ENCODE measurements around the gene TDRD9.

The TDRD9 gene

GRCh38 chr14:103927566-103927965, 690 bp upstream of the TDRD9 start:
- Histone ChIP-seq H3K4me3 (no peak overlapping the region), H3K27ac (no peak overlapping the region)
- no peak for DNase-seq (ENCODE audit: low spot score)
- TF ChIP-seq CTCF (IDR thresholded peaks at IDR 0.05), result no peak

- Histone ChIP-seq H3K27ac (no peak overlapping the region), H3K4me3 (no peak overlapping the region)
- DNase-seq (ENCODE audit: low spot score), result no peak
- TF ChIP-seq CTCF (IDR thresholded peaks at IDR 0.05), result no peak
Observed at GRCh38 chr14:103930051-103930604, 1.9 kb downstream of the TDRD9 start.

- no peak for DNase-seq (ENCODE audit: low spot score)
- Histone ChIP-seq H3K4me3 (no peak overlapping the region), H3K27ac (no peak overlapping the region)
- TF ChIP-seq CTCF (IDR thresholded peaks at IDR 0.05), result no peak
Observed at GRCh38 chr14:103931422-103931821, 3.2 kb downstream of the TDRD9 start.

GRCh38 chr14:103932791-103933490, 4.7 kb downstream of the TDRD9 start:
- no peak for DNase-seq (ENCODE audit: low spot score)
- TF ChIP-seq CTCF (IDR thresholded peaks at IDR 0.05), result no peak
- no peak overlapping the region for H3K4me3 ChIP-seq
- no peak overlapping the region for H3K27ac ChIP-seq

GRCh38 chr14:103935102-103935501, 6.8 kb downstream of the TDRD9 start:
- no peak for TF ChIP-seq CTCF (IDR thresholded peaks at IDR 0.05)
- Histone ChIP-seq H3K4me3 (no peak overlapping the region), H3K27ac (no peak overlapping the region)
- no peak for DNase-seq (ENCODE audit: low spot score)

- TF ChIP-seq CTCF (IDR thresholded peaks at IDR 0.05), result no peak
- no peak overlapping the region for H3K27ac ChIP-seq
- H3K4me3 ChIP-seq, result no peak overlapping the region
- no peak for DNase-seq (ENCODE audit: low spot score)
Observed at GRCh38 chr14:103941462-103941861, 13.2 kb downstream of the TDRD9 start.
